ENCODE results near the gene PANK4.

PANK4 gene

DNA sequence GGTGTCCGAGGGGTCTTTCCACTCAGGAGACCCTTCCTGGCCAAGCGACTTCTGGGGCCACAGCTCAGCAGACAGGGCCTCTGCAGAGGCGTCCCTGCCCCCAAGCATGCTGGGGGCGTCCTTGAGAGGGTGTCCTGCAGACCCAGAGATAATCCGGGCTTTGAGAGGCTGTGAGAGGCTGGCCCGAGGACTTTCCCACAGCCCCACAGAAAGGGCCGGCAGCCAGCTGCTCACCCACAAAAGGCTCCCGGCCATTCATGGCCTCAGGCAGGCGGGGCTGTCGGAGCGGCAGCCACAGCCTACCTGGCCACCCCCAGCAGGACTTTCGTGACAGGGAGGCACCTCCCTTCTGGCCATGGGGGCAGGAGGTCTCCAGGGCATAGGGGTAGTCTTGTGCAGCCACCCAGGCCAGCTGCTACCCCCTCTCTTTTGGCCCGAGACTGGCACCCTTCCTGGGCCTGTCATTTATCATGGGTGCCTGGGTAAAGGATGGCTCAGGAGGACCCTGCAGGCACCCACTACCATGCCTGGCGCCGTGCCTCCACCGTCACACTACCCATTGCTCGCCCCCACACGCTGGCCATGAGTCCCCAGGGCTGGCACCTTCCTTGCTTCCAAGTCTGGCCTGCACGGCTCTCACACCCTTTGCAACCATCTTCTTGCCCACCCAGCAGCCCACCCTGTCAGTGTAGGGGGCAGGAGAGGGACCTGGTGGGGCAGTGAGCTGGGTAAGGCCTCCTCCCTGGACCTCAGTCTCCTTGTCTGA lies 18.7 kb upstream of the PANK4 start:
- no peak for DNase-seq (ENCODE audit: low read depth)

DNA sequence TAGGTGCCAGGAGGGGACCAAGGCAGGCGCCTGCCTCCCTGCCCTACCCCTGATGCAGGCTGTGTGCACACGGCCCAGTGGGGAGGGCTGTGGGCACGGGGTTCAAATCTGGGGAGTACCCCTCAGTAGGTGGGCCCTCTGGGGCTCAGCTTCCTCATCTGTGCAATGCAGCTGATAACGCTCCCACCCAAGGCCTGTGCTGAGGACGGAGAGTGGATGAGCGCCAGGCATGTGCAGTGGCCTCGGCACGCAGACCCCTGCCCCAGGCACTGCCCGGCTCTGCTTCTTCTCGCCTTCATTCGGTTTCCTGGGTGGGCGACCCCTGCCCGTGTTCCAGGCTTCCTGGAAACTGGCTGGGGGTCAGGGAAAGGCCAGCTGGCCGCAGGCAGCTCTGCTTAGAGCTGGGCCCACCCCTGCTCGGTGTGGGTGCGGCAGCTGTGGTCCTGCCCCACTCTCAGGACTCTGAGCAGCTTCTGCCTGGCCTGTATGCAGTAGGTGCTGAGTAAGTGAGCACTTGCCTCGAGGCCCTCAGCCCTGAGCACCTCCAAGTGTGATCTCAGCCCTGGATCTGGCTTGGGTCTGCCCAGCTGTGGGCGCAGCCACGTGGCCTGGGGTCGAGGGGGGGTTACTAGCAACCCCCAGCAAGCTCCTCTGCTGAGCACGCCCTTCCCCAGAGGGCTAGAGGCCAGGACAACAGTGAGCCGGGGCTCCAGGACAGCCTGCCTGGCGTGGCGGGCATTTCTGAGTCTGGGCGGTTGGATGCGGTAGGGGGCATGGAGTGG lies 17.9 kb upstream of the PANK4 start:
- no peak for DNase-seq (ENCODE audit: low read depth)

DNA sequence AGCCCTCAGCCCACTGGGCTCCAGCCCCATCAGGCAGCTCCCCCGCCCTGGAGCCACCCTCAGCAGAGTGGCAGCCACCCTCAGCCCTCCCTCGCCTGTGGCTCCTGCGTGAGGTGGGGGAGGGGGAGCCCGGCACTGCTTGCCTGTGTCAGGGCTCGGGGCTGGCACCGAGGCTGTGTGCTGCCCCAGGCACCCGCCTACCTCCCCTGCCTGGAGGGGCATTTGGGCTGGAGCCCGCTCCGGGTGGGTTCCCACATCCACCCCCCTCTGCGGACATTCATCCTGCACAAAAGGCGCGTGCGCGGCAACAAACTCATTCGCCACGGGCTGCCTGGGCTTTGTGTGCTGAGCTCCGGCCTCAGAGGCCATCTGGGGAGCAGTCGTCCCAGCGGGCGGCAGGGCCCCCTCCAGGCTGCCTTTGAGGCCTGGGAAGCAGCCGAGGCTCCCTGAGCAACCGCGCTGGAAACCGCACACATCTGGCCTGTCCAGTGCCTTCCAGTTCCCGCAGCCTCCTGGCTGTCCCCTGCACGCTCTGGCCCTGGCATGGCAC lies 17.2 kb upstream of the PANK4 start:
- DNase-seq (ENCODE audit: low read depth) = no peak

DNA sequence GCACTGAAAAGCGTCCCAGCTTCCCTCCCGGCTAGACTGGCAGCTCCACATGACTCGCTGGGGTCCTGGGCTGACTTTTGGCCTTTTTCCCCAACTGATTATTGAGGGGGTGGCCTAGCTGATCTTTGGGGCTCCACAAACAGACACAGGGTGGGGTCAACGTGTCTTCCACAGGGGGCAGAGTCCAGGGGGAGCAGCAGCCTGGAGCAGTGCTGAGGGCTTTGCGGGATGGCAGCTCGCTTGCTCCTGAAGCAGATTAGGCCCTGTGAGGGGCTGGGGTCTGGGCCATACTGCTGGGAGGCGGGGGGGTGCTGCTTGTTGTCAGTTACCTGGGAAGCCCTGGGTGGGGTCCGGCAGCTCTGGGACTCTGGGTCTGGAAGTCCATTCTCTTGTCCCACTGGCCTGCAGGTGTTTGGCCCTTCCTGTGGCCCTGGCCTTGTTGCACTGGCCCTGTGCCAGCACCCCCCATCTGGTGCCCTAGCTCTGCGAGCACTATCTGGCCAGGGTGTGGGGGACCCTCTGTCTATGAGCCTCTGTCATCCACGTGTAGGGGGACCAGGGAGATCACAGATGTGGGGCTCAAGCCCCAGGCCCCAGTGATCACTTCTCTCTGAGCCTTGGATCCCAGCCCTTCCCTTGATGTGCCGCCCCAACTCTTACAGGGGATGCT lies 16.0 kb upstream of the PANK4 start:
- DNase-seq (ENCODE audit: low read depth) = no peak

DNA sequence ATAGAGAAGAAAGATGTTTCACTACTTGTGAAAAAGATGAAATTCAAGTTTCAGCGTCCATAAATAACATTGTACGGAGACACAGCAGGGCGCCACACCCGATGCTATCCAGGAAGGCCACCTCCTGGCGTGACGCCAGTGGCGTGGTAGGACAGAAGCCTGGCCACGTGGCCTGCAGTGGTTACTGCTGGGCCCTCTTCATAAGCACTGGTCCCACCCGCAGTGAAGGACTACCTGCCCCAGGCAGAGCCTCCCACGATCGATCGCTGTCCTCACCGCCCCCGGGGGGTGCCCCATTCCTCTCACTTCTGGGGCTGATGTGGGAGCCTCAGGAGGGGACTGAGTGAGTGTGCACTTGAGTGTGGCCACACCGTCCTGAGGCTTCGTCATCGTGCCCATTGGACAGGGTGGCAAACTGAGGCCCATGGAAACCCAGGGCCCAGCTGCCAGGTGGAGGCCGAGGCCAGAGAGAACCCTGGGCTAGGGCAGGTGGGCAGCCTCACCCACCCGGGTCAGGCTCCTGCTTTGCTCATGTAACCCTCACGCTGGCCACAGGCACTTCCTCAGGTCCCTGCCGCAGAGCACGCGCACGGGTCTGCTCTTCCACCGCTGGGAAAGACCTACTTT lies 15.3 kb upstream of the PANK4 start:
- DNase-seq (ENCODE audit: low read depth) = no peak

DNA sequence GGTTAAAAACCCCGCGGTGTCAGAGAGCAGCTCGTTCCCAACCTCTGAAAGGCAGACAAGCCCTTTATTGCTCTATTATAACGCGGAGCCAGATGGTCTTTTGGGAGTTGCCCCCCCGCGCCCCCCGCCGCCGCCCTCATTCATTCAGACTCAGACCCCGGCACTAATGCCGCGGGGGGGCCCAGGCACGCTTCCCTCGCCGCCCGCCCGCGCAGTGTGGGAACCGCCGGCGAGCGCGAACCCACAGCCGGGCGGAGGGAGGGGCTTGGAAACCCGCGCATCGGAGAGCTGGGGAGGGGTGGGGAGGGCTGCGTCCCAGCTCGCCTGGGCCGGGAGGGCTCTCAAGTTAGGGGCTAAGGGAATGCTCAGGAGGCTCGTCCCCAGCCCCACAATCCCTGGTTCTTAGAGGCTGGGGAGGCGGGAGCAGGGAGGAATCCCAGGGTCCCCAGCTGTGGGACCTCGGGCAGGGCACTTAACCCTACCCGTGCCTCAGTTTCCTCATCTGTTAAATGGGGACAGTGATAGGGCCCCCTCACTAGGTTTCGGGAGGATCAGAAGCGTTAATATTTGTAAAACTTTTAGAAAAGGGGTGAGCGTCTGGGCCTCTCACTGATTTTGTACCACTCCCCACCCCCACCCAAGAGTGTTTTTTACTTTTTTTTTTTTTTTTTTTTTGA lies 14.6 kb upstream of the PANK4 start:
- DNase-seq (ENCODE audit: low read depth) = no peak

DNA sequence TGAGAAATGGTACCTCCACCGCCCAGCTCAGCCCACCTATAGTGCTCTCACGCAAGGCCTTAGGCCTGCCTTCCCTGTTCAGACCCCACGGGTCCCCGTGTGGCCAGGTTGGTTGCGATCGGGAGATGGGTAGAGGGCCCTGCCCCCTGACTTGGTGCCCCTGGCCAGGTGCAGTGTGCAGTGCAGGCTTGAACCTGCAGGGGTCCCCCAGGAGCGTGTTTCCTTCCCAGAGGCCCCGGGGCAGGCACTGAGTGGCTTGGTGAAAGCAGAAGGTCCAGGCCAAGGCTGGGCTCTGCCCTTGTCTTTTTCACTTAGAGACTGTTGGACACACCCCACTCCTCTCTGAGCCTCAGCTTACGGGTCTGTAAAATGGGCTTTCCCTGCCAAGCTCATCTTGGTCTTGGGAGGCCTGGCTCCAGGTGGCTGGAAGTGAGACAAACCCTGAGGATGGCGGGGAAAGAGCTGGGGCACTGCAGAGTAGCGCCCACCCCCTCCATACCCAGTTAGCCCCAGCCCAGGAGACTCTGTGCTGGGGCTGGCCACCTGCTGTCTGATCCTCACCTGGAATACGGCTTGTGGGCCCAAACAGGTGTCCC lies 13.0 kb upstream of the PANK4 start:
- no peak for DNase-seq (ENCODE audit: low read depth)

DNA sequence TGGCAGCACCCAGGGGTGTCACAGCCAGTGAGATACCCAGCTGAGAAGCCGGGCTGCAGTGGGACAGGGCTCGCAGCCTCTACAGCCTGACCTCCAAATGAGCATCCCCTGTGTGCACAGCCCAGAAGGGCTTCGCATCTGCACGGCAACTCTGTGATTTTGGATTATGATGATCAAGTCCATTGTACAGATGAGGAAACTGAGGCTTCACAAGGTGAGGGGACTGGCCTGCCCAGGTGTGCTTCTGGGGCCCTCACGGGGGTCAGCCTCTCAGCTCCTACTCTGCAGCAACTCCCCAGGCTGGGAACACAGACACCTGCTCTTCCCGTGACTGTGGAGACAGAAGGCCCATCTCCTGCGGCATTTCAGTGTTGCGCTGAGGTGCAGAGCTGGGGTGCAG lies 12.5 kb upstream of the PANK4 start:
- no peak for DNase-seq (ENCODE audit: low read depth)

DNA sequence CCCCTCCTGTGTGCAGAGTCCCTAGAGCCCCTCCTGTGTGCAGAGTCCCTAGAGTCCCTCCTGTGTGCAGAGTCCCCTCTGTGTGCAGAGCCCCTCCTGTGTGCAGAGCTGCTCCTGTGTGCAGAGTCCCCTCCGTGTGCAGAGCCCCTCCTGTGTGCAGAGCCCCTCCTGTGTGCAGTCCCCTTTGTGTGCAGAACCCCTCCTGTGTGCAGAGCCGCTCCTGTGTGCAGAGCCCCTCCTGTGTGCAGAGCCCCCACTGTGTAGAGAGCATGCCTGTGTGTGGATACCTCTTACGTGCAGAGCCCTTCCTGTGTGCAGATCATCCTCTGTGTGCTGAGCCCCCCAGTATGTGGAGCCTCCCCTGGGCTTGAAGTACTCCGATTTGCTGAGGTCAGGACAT lies 12.0 kb upstream of the PANK4 start:
- DNase-seq (ENCODE audit: low read depth) = no peak

DNA sequence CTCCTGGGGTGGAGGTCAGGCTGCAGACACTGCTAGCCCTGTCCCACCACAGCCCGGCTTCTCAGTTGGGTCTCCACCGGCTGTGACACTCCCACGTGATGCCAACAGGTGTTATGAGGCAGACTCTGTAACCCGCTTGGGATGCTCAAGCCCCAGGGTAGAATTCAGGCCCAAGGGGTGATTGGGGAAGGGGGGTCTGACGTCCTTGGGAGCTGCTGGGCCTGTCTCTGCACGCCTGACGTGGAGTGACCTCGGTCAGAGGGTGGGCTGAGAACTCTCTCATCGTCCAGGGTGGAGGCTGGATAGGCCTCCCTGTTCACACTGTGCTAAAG lies 11.4 kb upstream of the PANK4 start:
- DNase-seq (ENCODE audit: low read depth) = no peak

DNA sequence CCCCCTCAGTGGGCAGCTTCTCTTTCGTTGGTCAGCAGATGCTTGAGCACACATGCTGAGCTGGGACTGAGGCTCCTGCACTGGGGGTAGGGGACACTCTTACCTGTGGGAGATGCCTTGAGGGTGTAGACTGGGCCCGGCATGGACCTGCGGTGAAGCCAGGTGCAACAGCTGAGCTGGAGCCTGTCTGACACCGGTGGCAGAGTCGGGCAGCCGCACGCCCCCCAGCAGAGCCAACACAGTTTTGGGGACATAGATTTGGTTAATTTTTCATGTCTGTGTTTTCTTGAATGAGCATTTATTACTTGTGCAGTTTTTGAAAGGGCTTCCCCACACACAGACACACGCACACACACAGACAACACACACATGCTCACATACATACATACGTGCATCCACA lies 9.6 kb upstream of the PANK4 start:
- no peak for DNase-seq (ENCODE audit: low read depth)

DNA sequence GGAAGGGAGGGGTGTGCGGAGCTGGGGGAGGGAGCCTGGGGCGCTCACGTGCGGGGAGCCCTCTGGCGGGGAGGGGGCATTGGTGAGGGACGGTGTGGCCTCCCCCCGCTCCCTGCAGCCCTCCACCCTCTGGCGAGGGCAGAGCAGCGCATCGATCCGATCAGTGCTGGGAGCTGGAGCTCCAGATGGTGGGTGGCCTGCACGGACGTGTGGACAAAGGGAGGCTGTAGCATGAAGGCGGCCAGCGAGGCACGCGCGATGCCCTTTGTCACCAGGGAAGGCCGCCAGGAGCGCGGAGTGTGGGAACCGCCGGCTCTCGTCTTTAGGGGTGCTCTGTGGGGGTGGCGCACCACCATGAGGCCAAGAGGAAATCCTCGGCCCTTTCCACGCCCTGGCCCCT lies 9.1 kb upstream of the PANK4 start:
- DNase-seq (ENCODE audit: low read depth) = no peak

DNA sequence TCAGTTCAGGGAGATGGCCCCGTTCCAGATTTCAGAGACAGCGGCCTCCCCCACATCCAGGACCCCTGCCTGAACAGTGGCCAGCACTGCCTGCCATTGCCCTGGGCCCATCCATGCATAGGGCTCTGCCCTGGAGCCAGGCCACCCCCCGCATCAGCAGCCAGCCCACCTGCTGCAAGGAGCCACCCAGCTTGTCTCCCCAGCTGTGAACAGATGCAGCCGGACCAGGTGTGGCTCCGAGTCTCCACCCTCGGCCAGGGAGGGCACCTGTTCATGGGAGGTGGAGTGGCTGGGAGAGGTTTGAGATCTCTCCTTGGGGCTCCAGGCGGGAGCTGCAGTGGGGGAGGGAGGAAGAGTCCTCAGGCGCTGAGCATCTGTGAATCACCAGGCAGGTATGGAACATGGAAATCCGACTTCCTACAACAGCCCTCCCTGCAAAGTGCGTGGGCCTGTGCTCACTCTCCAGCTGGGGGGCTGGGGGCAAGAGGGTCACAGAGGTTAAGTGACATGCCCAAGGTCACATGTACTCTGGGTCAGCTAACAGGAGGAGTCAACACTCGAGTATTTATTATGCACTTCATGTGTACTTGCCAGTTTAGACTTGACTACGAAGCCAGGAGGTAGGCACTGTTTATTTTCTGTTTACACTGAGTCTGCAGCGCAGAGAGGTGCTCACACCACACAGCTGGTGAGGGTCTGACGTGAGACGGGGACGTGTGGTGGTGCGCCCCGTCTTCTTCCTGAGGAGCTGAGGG lies 8.5 kb upstream of the PANK4 start:
- no peak for DNase-seq (ENCODE audit: low read depth)

DNA sequence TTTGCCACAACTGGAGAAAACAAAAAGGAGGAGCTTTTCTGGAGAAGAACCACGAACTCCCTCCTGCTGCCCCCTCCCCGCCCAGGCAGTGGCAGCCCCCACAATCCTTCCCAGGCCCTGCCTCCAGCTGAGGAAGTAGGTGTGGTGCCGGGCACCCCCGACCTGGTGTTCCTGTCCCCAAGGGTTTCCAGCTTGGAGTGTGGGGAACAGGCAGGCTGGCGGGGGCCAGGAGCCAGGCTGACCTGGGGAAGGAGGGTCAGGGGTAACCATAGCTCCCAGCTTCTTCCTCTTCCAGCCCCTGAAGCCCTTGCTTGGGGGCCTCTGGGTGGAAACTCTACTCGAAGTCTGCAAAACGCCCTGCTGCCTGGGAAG lies 7.9 kb upstream of the PANK4 start:
- no peak for DNase-seq (ENCODE audit: low read depth)

DNA sequence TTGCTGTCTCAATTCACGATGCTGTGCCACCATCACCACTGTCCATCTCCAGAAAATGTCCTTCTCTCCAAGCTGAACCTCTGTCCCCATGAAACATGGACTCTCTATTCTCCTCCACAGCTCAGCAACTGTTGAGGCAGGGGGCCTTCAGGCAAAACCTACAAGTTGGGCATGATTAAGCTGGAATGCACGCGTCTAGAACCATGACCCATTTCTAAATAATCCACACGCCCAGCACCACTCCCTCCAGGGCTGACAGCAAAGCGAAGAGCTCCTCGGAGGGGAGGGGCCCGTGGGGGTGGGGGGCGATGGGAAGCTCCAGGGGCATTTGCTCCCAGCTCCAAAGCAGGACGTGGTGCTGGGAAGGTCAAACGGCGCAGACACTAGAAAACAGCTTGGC lies 7.0 kb upstream of the PANK4 start:
- DNase-seq (ENCODE audit: low read depth) = no peak

DNA sequence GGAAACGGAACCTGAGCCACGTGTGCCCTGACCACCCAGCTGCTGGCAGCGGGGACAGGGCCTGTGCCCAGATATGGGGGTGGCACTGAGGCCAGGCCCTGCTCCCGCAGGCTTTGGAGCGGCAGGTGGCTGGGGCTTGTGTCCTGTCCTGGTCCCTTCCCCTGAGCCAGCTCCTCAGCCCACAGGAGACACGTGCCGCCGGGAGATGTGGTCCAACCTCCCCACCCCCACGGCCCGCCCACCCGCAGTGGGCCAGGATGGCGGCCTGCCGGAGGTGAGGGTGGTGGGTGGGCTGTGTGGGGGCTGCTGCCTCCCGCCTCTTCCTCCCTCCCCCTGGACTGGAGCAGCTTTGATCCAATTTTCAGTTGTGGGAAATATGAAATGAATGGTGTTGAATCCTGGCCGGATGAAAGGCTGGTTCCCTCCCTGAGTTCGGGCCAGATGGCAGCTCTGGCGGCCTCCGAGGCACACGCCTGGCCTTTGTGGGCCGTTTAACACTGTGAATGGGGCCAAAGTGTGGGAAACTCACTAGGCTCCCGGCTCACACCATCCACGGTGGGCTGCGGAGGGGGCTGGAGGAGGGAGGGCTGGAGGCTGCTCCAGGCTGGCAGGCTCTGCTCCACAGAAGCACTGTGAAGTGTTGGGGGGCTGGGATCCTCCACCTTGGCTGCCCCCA lies 6.2 kb upstream of the PANK4 start:
- DNase-seq (ENCODE audit: low read depth) = no peak

DNA sequence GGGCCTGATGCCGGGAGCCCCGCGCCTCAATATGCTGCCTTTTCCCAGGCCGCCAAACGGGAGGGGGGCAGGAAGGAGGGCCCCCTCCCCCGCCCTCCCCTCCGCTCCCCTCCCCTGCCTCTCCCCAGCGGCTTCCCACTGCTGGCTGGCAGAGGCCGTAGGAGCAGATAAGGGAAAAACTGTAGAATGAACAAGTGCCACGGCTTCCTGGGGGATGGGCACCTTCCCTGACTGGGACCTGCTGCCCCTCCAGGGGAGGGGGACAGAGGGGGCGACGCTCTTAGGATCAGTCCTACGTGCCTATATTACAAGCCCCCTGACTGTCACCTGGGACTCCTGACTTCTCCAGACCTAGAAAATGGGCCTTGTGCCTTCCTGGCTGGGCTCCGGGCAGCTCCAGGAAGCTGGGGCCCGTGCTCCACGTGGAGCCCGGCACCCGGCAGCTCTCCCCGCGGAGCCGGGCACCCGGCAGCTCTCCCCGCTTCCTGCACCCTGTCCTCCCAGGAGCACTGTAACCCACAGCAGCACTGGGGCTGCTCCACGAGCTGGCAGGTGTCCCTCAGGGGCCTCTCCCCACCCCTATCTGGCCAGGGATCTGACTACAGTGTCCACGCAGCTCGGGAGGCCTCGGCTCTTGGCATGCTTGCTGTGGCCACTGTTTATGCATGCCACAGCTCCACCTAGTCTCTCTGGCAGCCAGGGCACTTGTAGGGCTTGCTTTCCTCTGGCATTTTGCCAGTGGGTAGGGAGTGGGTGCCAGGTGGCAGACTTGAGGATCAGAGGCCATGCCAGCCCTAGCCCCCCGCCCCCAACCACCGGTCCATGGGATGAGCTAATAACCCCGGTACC lies 4.3 kb upstream of the PANK4 start:
- DNase-seq (ENCODE audit: low read depth) = no peak

DNA sequence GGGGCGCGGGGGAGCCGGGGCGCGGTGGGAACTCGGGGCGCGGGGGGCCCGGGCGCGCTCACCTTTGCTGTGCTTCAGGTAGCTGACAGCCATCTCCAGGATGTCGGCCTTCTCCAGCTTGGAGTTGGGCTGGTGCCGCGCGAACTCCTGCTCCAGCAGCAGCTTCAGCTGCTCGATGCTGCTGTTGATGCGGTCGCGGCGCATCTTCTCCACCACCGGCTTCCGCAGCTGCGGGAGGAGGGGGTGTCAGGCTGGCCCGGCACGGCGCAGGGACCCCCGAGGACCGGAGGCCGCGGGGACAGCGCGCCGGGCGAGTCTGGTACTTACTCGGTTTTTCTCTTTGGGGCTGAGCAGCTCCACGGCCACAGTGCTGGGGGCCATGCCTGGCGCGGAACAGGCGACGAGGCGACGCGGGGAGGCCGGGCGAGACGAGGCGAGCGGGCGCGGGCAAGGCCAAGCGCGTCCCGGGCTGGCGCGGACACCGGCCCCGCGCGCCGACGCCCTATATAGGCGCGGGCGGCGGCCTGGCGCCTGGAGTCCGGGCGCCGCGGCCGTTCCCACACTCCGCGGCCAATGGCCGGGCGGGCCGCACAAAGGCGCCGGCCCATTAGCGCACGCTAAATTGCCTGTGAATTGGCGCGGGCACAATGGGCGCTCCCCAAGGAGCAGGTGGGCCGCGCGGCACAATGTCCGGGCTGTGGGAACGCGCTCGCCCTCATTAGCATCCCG lies 3.6 kb upstream of the PANK4 start, which contains the start of gene HES5:
TSS of gene HES5 (minus strand) at position 480 of the 729 bp plus-strand sequence. CDS start at position 381, 99 bp downstream.
- no peak for DNase-seq (ENCODE audit: low read depth)
